ENCODE measurements around the gene ORM2. TPM values are rescaled to one million over a fixed set of nuclear protein-coding genes. Genes with fewer than 3 reads are reported as not detected.
A peak's percentile ranks its signal among the peaks of the same experiment; 100 is the strongest.

Gene ORM2
- total and polyA plus RNA-seq, 2 of the 4 experiments (the other 2 are of a cell fraction), result not detected

- no peak for TF ChIP-seq RCOR1 (IDR thresholded peaks at IDR 0.05; ENCODE audit: insufficient replicate concordance, low read length)
- no peak for TF ChIP-seq CEBPB (IDR thresholded peaks at IDR 0.05; ENCODE audit: low read depth, low read length)
Measured at GRCh38 chr9:114280636-114281472, 48.8 kb upstream of the ORM2 start (continued).

GRCh38 chr9:114281473-114282103 is 48.1 kb upstream of the ORM2 start:
- Histone ChIP-seq H3K23ac (ENCODE audit: low read depth, low read length) (peak overlapping the region; percentile 17; the same call in 1 of the 2 replicates), H4K91ac (ENCODE audit: insufficient read depth, low read depth, low read length) (no peak overlapping the region; the same call in 1 of the 2 replicates), H2AK5ac (ENCODE audit: low read depth, low read length) (peak overlapping the region; percentile 54; the same call in 1 of the 2 replicates), H4K20me1 (ENCODE audit: insufficient read depth, low read length) (peaks cover 4% of the 10 kb centered on the region), H3K27me3 (ENCODE audit: control insufficient read depth, insufficient read depth, low read length) (no peaks in the 10 kb centered on the region), H3K4me1 (ENCODE audit: control insufficient read depth, insufficient read depth, low read length) (peaks cover 39% of the 10 kb centered on the region), H3K36me3 (ENCODE audit: control insufficient read depth, insufficient read depth, low read length) (peaks cover 3% of the 10 kb centered on the region; the same call in 1 of the 2 replicates), H3K4ac (ENCODE audit: low read depth, low read length) (peak overlapping the region; percentile 63), H3K14ac (replicated peaks; ENCODE audit: low read depth, low read length) (peak overlapping the region; percentile 86), H3K56ac (ENCODE audit: extremely low read depth, insufficient read depth, low read length) (no peak overlapping the region), H2BK120ac (ENCODE audit: low read depth, low read length) (peak overlapping the region; percentile 52; the same call in 1 of the 2 replicates), H2BK5ac (ENCODE audit: low read depth, low read length, poor library complexity, severe bottlenecking) (no peak overlapping the region), H3K18ac (ENCODE audit: low read depth, low read length) (peak overlapping the region; percentile 33; the same call in 1 of the 2 replicates), H3K79me1 (ENCODE audit: low read depth in 1 of 2, low read length in 2 of 2) (peaks cover 7 to 46% of the 10 kb centered on the region in 2 experiments; a peak in 3 of 4 replicates), H3K4me2 (ENCODE audit: low read depth, low read length) (no peak overlapping the region), H3K9ac (ENCODE audit: low read depth, low read length) (no peak overlapping the region), H4K5ac (ENCODE audit: low read depth, low read length) (no peak overlapping the region), H3K9me1 (ENCODE audit: insufficient read depth, low read length) (peaks cover 51% of the 10 kb centered on the region), H3K4me3 (ENCODE audit: insufficient read depth, low read depth, low read length) (no peak overlapping the region), H3K27ac (ENCODE audit: insufficient read depth, low read length) (no peak overlapping the region), H4K8ac (ENCODE audit: low read depth in 2 of 2, low read length in 2 of 2) (no peak overlapping the region; a peak in 1 of 4 replicates), H2AK9ac (replicated peaks; ENCODE audit: low read depth, low read length, poor library complexity) (peak overlapping the region; percentile 11), H2BK15ac (ENCODE audit: low read depth, low read length) (peak overlapping the region; percentile 26; the same call in 1 of the 3 replicates), H2BK20ac (ENCODE audit: low read depth, low read length) (peak overlapping the region; percentile 38; the same call in 1 of the 2 replicates), H2AFZ (replicated peaks; ENCODE audit: low read length, poor library complexity) (peak overlapping the region; percentile 61), H3K9me3 (ENCODE audit: control insufficient read depth, insufficient read depth, low read length) (no peaks in the 10 kb centered on the region)
- dilution Hi-C loops (cut with HindIII; ENCODE audit: low sequenced_read_pairs, unreplicated experiment) (no loop called here), in situ Hi-C loops (cut with MboI; ENCODE audit: low sequenced_read_pairs) (no loop called here), intact Hi-C loops (cut with micrococcal nuclease) (no loop called here)
- TF ChIP-seq FOS (IDR thresholded peaks at IDR 0.05; ENCODE audit: low read depth, low read length) (0 out of 2 replicates have a peak, but pooled peaks have one; percentile 2), RCOR1 (IDR thresholded peaks at IDR 0.05; ENCODE audit: insufficient replicate concordance, low read length) (no peak)
- ChIA-PET POLR2A (ENCODE audit: unreplicated experiment) (no interaction called here), CTCF (interaction anchor here (1.4 kb wide), 1 partner anchor 174 kb away, joined by 4 read pairs; no protein-coding TSS in a partner anchor)
- no TSS peak for BruUV-seq (replicated peaks)
- DNase-seq (peak; percentile 67), ATAC-seq (ENCODE audit: low read depth) (no peak)
- 77% methylated on average over 3 of the region's 12 CpGs; no CpG with 5 or more reads in 1 of the 2 experiments for WGBS, 2 experiments (ENCODE audit: extremely low coverage in 2 of 2, insufficient read length in 1 of 2)

Data from IMR-90 (cell line).